Right atrium auricular region (tissue), 2 donors: ENCODE data around the gene HOXA3. TPM values are rescaled to one million over a fixed set of nuclear protein-coding genes. Genes with fewer than 3 reads are reported as not detected.

ENCODE experiments used
- DNase-seq: peaks from one replicate; pipeline ENCODE4 v3.0.0-alpha.2; 2019; ENCODE audit warnings: low spot score
- H3K27ac ChIP-seq, 2 donors: fragments of 200-600 bp; sonication (generic); 1 replicate in 1 of 2; 2 replicates in 1 of 2; pipeline ENCODE4 v1.5.1; 2016 to 2019
- H3K27me3 ChIP-seq, 2 donors: fragments of 200-600 bp; sonication (generic); one replicate each; pipeline versions ENCODE4 v1.5.1 to v1.6.0; 2017 to 2019
- H3K36me3 ChIP-seq: fragments of 200-600 bp; sonication (generic); one replicate; pipeline ENCODE4 v1.5.1; 2016
- H3K4me1 ChIP-seq, 2 donors: fragments of 200-600 bp; sonication (generic); one replicate each; pipeline versions ENCODE4 v1.5.1 to v1.6.0; 2017 to 2019
- H3K4me3 ChIP-seq, 2 donors: fragments of 200-600 bp; sonication (generic); 1 replicate in 1 of 2; 2 replicates in 1 of 2; pipeline ENCODE4 v1.5.1; 2017 to 2019; ENCODE audit warnings: mild to moderate bottlenecking in 1 of 2, moderate library complexity in 1 of 2
- H3K9me3 ChIP-seq, 2 donors: fragments of 200-600 bp; sonication (generic); one replicate each; pipeline ENCODE4 v1.5.1; 2019
- total RNA-seq, 2 donors: library from RNA; depleted of rRNA; stranded (reverse); fragments of >200 nt; gene quantifications; one replicate each; pipeline ENCODE4 v1.1.0, GENCODE V29; 2016
- TF ChIP-seq, protein P1 (sequence below), 2 donors: fragments of 200-600 bp; sonication (generic); IDR thresholded peaks; one replicate each; pipeline ENCODE4 v1.5.1; 2019; ENCODE audit warnings: antibody characterized with exemption in 2 of 2

HOXA3 gene
- total RNA-seq, 2 donors from 2014 or later, result 0.28 to 0.30 TPM

DNA sequence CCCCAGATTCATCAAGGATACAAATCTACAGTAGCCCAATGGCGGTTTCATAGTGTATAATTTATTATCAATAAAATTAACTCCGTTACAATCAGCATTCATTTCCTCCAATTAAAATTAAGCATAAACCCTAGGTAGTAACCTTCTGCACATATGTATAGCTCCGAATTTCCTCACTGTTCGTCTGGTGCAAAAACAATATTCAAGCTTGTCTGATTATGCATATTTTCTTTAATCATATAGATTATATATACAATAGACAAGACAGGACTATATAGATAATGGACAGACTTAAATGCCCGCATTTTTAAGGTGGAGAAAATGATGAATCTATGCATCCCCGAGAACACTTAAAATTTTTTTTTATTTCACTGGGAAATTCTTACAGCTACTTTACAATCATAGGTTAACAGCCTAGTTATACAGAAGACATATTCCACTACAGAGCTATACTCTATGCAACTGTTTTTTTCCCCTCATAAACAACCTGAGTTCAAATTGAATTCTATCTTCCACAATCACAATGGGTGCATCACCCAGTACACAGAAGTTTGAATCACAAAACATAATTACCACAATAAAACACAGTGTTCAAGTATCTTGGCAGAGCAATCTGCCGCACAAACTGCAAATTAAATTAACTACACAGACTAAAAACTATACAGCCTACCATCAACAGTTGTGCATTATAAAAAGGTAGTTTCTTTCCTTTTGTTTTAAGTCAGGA, 10.3 kb upstream of the HOXA3 start:
- H3K9me3 ChIP-seq, result no peaks in the 10 kb centered on the region
- TF ChIP-seq, protein P1, sequence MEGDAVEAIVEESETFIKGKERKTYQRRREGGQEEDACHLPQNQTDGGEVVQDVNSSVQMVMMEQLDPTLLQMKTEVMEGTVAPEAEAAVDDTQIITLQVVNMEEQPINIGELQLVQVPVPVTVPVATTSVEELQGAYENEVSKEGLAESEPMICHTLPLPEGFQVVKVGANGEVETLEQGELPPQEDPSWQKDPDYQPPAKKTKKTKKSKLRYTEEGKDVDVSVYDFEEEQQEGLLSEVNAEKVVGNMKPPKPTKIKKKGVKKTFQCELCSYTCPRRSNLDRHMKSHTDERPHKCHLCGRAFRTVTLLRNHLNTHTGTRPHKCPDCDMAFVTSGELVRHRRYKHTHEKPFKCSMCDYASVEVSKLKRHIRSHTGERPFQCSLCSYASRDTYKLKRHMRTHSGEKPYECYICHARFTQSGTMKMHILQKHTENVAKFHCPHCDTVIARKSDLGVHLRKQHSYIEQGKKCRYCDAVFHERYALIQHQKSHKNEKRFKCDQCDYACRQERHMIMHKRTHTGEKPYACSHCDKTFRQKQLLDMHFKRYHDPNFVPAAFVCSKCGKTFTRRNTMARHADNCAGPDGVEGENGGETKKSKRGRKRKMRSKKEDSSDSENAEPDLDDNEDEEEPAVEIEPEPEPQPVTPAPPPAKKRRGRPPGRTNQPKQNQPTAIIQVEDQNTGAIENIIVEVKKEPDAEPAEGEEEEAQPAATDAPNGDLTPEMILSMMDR (IDR thresholded peaks at IDR 0.05), result no peak
- peaks cover 0 to 53% of the 10 kb centered on the region in 2 donors for H3K4me1 ChIP-seq
- DNase-seq, result no peak
- no peaks in the 10 kb centered on the region for H3K36me3 ChIP-seq
- no peak overlapping the region for H3K27ac ChIP-seq
- H3K4me3 ChIP-seq, result no peak overlapping the region
- peaks cover 59 to 88% of the 10 kb centered on the region in 2 donors for H3K27me3 ChIP-seq

DNA sequence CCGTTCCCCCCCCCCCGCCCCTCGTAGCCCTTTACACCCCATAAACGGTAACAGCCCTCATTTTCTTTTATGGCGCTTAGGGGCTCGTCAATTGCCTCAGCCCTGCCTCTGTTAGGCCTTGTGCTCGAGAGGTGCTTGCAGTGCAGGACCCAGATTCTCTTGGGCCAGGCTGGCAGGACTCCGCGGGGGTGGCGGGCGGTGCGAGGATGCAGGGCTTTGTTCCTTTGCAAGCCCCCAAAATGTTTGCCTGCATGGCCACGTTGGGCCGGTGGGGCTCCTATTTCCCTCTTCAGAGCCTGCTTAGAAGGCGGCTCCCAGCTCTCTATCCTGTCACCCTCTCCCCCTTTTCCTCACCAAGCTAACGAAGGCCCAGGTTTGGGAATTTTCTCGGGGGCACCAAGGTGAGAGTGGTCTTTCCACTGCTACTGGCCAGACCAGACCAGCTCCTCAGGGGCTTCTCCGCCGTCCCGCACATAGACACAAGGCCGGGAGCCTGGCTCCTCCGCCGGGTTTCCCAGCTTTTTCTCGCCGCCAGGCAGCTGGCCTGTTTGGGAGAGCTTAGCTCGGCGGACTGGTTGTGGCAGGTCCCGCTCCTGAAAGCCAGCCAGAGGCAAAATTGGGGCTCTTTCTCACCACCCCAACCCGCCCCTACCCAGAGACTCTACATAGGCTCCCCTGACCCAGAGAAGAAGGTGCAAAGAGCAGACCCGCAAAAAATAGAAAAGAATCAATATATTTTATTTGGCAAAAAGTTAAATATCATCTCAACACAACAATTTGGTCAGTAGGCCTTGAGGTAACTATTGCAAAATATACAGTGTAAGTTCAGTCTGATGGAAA, 9.6 kb upstream of the HOXA3 start:
- Histone ChIP-seq H3K9me3 (no peaks in the 10 kb centered on the region), H3K27me3 (peaks cover 57 to 82% of the 10 kb centered on the region in 2 donors), H3K4me3 (no peak overlapping the region), H3K27ac (no peak overlapping the region), H3K4me1 (peaks cover 0 to 51% of the 10 kb centered on the region in 2 donors), H3K36me3 (no peaks in the 10 kb centered on the region)
- no peak for DNase-seq
- TF ChIP-seq, protein P1 (IDR thresholded peaks at IDR 0.05), result no peak

DNA sequence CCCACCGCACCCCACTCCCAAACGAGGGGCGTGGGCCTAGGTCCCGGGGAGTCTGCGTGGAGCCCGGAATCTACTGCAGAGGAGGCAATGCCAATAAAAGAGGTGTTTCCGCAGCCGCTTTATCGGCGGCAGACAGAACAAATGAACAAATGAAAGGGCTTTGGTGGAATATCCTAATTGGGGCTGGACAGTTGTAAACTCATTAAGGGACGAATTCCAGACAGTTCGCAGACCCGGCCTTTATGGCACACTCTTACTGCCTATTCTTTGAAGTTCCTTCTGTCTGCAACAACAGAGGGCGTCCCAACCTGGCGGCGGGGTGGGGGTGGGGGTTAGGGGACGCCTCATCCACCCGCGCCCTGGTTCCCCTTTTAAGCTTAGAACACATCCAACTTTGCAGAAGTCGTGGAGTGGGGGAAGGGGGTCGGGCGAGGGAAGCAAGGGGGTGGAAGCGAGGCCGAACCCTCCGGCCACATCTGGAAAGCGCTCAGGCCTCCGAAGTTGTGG, 8.9 kb upstream of the HOXA3 start:
- H3K36me3 ChIP-seq, result no peaks in the 10 kb centered on the region
- H3K27me3 ChIP-seq, result peaks cover 56 to 82% of the 10 kb centered on the region in 2 donors
- no peak for DNase-seq
- no peak overlapping the region for H3K27ac ChIP-seq
- peaks cover 0 to 50% of the 10 kb centered on the region in 2 donors for H3K4me1 ChIP-seq
- no peaks in the 10 kb centered on the region for H3K9me3 ChIP-seq
- peak overlapping the region; percentile 38 to 60 for H3K4me3 ChIP-seq
- TF ChIP-seq, protein P1 (IDR thresholded peaks at IDR 0.05), result peak; percentile 2 to 24

DNA sequence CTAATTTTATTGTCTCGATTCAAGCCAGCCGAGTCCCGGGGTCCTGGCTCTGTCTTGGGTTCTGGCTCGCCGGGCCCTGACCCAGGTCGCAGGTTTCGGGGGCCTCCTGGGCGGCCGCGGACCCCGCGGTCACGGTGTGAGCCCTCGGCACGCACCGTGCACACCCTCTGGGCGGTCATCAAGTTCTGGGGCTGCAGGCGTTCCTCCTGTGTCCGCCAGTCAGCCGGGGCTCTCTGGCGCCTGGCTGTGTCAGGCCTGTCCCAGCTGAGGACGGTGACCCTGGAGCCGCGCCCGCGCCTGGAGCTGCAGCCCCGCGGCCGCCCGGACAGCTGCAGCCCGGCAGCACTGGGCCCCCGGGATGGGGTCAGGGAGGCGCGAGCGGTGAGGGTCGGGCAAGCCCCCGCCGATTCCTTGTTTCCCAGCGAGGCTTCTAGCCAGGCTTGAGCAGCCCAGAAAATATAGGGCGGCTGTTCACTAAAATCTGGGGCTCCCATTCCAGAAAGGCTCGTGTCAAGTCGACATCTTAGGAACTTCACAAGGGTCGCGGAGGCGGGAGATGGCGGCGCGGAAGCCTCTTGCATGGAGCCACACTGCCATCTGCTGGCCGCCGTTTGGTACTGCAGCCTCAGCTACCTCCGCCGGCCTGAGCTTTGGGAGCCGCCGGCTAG, 8.3 kb upstream of the HOXA3 start:
- no peaks in the 10 kb centered on the region for H3K9me3 ChIP-seq
- H3K27me3 ChIP-seq, result peaks cover 56 to 82% of the 10 kb centered on the region in 2 donors
- peak overlapping the region; percentile 38 to 60 for H3K4me3 ChIP-seq
- DNase-seq, result peak; percentile 89
- TF ChIP-seq, protein P1 (IDR thresholded peaks at IDR 0.05), result peak; percentile 100
- H3K36me3 ChIP-seq, result no peaks in the 10 kb centered on the region
- peaks cover 0 to 52% of the 10 kb centered on the region in 2 donors for H3K4me1 ChIP-seq
- no peak overlapping the region for H3K27ac ChIP-seq

DNA sequence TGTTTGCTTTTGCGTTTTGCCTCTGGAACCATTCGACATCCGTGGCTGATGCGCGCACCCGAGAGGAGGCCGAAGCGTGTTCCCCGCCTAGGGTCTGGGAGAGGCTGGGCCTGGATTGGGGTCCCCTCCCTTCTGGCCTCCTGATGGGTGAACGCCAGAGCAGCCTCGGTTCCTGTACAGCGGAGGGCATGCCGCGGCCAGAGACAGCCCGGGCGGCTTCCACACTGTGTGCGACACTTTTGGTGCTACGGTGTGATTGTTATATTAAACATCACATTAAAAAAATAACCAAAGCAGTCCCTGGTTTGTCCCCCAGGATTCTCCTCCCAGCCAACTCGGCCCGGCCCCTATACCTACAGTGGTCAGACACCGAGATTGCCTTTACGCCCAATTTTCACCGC, 7.8 kb upstream of the HOXA3 start:
- peaks cover 56 to 82% of the 10 kb centered on the region in 2 donors for H3K27me3 ChIP-seq
- no peak overlapping the region for H3K27ac ChIP-seq
- H3K9me3 ChIP-seq, result no peaks in the 10 kb centered on the region
- TF ChIP-seq, protein P1 (IDR thresholded peaks at IDR 0.05), result no peak
- peaks cover 0 to 53% of the 10 kb centered on the region in 2 donors for H3K4me1 ChIP-seq
- peak overlapping the region; percentile 38 to 60 for H3K4me3 ChIP-seq
- no peaks in the 10 kb centered on the region for H3K36me3 ChIP-seq
- DNase-seq, result no peak
